MM.1S (cell line): Measurements from ENCODE around the gene MFAP1.

Source experiments
- DNase-seq: peaks from one replicate; pipeline ENCODE4 v3.0.0-alpha.2; 2015
- H2AFZ ChIP-seq: fragments of 300-600 bp; sonication (generic); 2 replicates; pipeline ENCODE4 v1.6.0; 2016; ENCODE audit warnings: antibody characterized with exemption, low read length
- H3F3A ChIP-seq: fragments of 300-600 bp; sonication (generic); 2 replicates; pipeline ENCODE4 v1.6.1; 2016; ENCODE audit warnings: mild to moderate bottlenecking, antibody characterized with exemption, low read length, moderate library complexity, mixed read lengths; ENCODE audit not compliant: insufficient read depth
- H3K27ac ChIP-seq: fragments of 300-600 bp; sonication (generic); 2 replicates; pipeline ENCODE4 v1.5.1; 2016; ENCODE audit warnings: mild to moderate bottlenecking, low read length
- H3K27me3 ChIP-seq: fragments of 300-600 bp; sonication (generic); replicated peaks from 2 replicates; pipeline ENCODE4 v1.6.0; 2016; ENCODE audit warnings: low read length; ENCODE audit not compliant: insufficient read depth
- H3K36me3 ChIP-seq: fragments of 300-600 bp; sonication (generic); replicated peaks from 2 replicates; pipeline ENCODE4 v1.6.1; 2016; ENCODE audit warnings: mild to moderate bottlenecking, low read length, mixed read lengths; ENCODE audit not compliant: insufficient read depth
- H3K4me1 ChIP-seq: fragments of 300-600 bp; sonication (generic); 2 replicates; pipeline ENCODE4 v1.6.1; 2016; ENCODE audit warnings: low read length, mixed read lengths
- H3K4me2 ChIP-seq: fragments of 300-600 bp; sonication (generic); 2 replicates; pipeline ENCODE4 v1.6.0; 2016; ENCODE audit warnings: low read depth, low read length
- H3K4me3 ChIP-seq: fragments of 300-600 bp; sonication (generic); 2 replicates; pipeline ENCODE4 v1.5.1; 2016; ENCODE audit warnings: low read length, mixed read lengths
- H3K79me2 ChIP-seq: fragments of 300-600 bp; sonication (generic); 2 replicates; pipeline ENCODE4 v1.6.1; 2016; ENCODE audit warnings: mixed run types, low read length, mixed read lengths
- H3K9ac ChIP-seq: fragments of 300-600 bp; sonication (generic); 2 replicates; pipeline ENCODE4 v1.6.1; 2016; ENCODE audit warnings: low read length, mixed read lengths
- H3K9me2 ChIP-seq: fragments of 300-600 bp; sonication (generic); replicated peaks from 2 replicates; pipeline ENCODE4 v1.6.1; 2016; ENCODE audit warnings: mild to moderate bottlenecking, low read length, mixed read lengths; ENCODE audit not compliant: insufficient read depth
- H3K9me3 ChIP-seq: fragments of 300-600 bp; sonication (generic); replicated peaks from 2 replicates; pipeline ENCODE4 v1.6.1; 2016; ENCODE audit warnings: mild to moderate bottlenecking, low read length, mixed read lengths; ENCODE audit not compliant: insufficient read depth
- H4K20me1 ChIP-seq: fragments of 300-600 bp; sonication (generic); 2 replicates; pipeline ENCODE4 v1.6.1; 2016; ENCODE audit warnings: mild to moderate bottlenecking, low read length, moderate library complexity, mixed read lengths; ENCODE audit not compliant: insufficient read depth
- CTCF ChIP-seq: fragments of 300-600 bp; sonication (generic); IDR thresholded peaks from 2 replicates; pipeline ENCODE4 v1.5.1; 2016; ENCODE audit warnings: antibody characterized with exemption, low read length, mixed read lengths
- EZH2 ChIP-seq: fragments of 300-600 bp; sonication (generic); optimal IDR thresholded peaks from 2 replicates; pipeline ENCODE3; 2017; ENCODE audit warnings: low read depth, mild to moderate bottlenecking, antibody characterized with exemption, low read length, mixed read lengths
- EZH2phosphoT487 ChIP-seq: fragments of 300-600 bp; sonication (generic); IDR thresholded peaks from 2 replicates; pipeline ENCODE4 v1.6.1; 2018; ENCODE audit warnings: antibody characterized with exemption, low read length

MFAP1 gene

GRCh38 chr15:43771816-43772215 lies 52.7 kb downstream of the MFAP1 start:
- Histone ChIP-seq H3K9me2 (no peaks in the 10 kb centered on the region), H3K9ac (no peak overlapping the region), H3K4me1 (no peaks in the 10 kb centered on the region), H3K4me3 (no peak overlapping the region), H3K27me3 (no peaks in the 10 kb centered on the region), H3K79me2 (no peaks in the 10 kb centered on the region), H3K9me3 (no peaks in the 10 kb centered on the region), H3K4me2 (no peak overlapping the region), H2AFZ (no peak overlapping the region), H3K36me3 (peaks cover 12% of the 10 kb centered on the region), H3F3A (peaks cover 16% of the 10 kb centered on the region; the same call in 1 of the 2 replicates), H4K20me1 (no peaks in the 10 kb centered on the region; the same call in 1 of the 2 replicates), H3K27ac (no peak overlapping the region)
- DNase-seq: no peak
- no peak for TF ChIP-seq EZH2
- no peak for TF ChIP-seq EZH2phosphoT487
- no peak for TF ChIP-seq CTCF

GRCh38 chr15:43769584-43770228 lies 54.8 kb downstream of the MFAP1 start:
- Histone ChIP-seq H3F3A (0 out of 2 replicates have a peak, but pooled peaks cover 4% of the 10 kb centered on the region), H3K27ac (no peak overlapping the region), H3K9me2 (no peaks in the 10 kb centered on the region), H2AFZ (no peak overlapping the region), H3K9ac (no peak overlapping the region), H3K36me3 (peaks cover 12% of the 10 kb centered on the region), H3K79me2 (no peaks in the 10 kb centered on the region), H4K20me1 (no peaks in the 10 kb centered on the region; the same call in 1 of the 2 replicates), H3K4me3 (no peak overlapping the region), H3K9me3 (no peaks in the 10 kb centered on the region), H3K27me3 (no peaks in the 10 kb centered on the region), H3K4me2 (no peak overlapping the region), H3K4me1 (no peaks in the 10 kb centered on the region)
- DNase-seq: peak; percentile 46
- TF ChIP-seq EZH2 (no peak), CTCF (peak; percentile 79)

- DNase-seq: no peak
- H3K4me1 ChIP-seq: no peaks in the 10 kb centered on the region
- no peak overlapping the region for H3K4me2 ChIP-seq
- H3K79me2 ChIP-seq: peaks cover 3% of the 10 kb centered on the region; the same call in 1 of the 2 replicates
- no peaks in the 10 kb centered on the region for H4K20me1 ChIP-seq
- no peaks in the 10 kb centered on the region for H3F3A ChIP-seq
- H3K9me3 ChIP-seq: no peaks in the 10 kb centered on the region
- H3K36me3 ChIP-seq: peaks cover 4% of the 10 kb centered on the region; the same call in 1 of the 2 replicates
- H3K9ac ChIP-seq: no peak overlapping the region
- H3K27ac ChIP-seq: no peak overlapping the region
- H3K27me3 ChIP-seq: no peaks in the 10 kb centered on the region
- no peak overlapping the region for H3K4me3 ChIP-seq
- no peaks in the 10 kb centered on the region for H3K9me2 ChIP-seq
- TF ChIP-seq EZH2 (no peak), EZH2phosphoT487 (no peak), CTCF (no peak)
- H2AFZ ChIP-seq: no peak overlapping the region
These were observed 60.6 kb downstream of the MFAP1 start for GRCh38 chr15:43763819-43764446.
